ENCODE measurements around the gene CTDSP2.
"Not testable (repeated sequence)": the region's sequence is repeated elsewhere in the genome, so short reads cannot be mapped to it uniquely, and the experiment has no call there.

The CTDSP2 gene

GRCh38 chr12:57836442-57837375 is 9.8 kb downstream of the CTDSP2 start:
- no peak for DNase-seq (ENCODE audit: low read depth in 1 of 2, low spot score in 1 of 2)

DNA sequence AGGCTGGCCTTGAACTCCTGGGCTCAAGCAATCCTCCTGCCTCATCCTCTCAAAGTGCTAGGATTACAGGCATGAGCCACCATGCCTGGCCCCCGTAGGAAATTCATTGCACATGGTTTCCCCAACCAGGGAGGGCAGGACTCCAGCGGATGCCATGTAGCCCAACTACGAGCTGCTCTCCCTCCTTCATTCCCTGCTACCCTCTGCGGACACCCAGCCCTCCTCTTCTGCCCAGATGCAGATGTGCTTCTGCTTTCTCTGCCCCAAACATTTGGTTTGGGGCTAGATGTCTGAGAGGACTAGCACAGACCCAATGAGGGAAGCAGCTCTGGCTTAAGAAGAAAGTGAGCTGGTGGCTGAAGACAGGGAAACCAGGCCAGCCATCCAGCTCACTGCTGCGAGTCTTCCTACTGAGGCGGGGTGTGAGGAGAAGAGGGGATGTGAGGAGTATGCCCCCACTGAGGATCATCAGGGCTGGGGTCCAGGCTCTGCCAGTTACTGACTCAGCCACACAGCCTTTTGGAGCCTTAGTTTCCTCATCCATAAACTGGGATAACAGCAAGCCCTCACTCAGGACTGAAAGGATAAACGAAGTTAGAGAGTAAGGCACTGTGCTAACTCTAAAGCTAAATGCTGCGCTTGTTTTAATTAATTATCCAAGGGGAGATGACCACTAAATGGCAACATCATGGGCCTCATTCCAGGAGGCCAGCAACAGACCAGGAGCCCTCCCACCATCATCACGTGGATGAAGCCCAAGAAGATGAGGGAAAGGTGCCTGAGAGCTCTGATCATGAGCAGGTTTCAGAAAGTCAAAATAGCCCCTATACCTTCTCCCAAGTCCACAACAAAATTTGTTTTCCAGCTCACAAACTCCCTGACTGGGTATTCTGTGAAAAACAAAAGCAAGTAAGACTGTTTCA is 10.9 kb downstream of the CTDSP2 start:
- no peak for DNase-seq (ENCODE audit: low read depth in 1 of 2, low spot score in 1 of 2)

DNA sequence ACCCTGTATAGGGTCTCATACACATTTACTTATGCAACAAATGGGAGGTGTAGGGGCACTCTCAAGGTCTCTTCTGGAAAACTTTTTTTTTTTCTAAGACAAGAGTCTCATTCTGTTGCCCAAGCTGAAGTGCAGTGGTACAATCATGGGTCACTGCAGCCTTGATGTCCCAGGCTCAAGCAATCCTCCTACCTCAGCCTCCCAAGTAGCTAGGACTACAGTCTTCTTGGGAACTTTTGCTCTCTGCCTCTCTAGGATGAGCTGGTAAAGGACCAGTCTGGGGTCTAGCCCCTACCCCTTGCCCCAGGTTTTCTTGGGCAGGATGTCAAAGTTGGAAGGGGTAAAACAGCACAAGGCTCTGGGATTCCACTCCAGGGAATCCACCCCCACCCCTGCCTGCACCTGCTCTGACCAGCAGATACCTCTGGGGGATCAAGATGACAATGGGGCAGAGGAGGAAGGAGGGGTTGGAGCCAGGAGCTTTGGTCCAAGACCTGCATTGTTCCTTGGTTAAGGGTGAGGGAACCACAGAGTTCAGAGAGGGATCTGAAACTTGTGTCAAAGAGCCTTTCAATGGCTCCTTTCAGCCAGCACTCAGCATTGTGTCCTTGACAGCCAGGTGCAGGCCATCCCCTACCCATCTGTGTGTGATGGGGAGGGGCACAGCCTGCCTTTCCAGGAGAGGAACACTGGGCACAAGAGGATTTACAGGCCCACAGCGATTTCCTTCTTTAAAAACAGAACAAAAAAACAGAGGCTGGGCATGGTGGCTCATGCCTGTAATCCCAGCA is 12.2 kb downstream of the CTDSP2 start:
- DNase-seq (ENCODE audit: low read depth in 1 of 2, low spot score in 1 of 2): no peak

GRCh38 chr12:57833672-57834071 is 12.9 kb downstream of the CTDSP2 start:
- DNase-seq (ENCODE audit: low read depth in 1 of 2, low spot score in 1 of 2): no peak

GRCh38 chr12:57832966-57833365 is 13.6 kb downstream of the CTDSP2 start:
- DNase-seq (ENCODE audit: low read depth in 1 of 2, low spot score in 1 of 2): no peak

DNA sequence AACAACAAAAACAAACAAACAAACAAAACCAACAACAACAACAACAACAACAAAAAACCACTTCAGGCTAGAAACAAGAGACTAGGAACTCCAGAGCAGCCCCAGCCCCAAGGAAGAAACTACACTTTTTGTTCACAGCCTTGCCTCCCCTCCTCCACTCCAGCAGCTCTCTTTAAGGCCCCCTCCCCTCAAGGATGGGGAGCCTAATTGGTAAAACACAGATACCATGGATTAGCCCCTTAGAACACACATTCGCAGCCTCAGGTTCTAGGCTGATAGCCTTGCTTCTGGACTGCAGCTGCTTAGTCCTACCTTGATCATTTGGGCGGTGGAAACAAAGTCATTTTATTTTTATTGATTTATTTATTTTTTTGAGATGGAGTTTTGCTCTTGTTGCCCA is 16.1 kb downstream of the CTDSP2 start:
- no peak for DNase-seq (ENCODE audit: low read depth in 1 of 2, low spot score in 1 of 2)

- DNase-seq (ENCODE audit: low read depth in 1 of 2, low spot score in 1 of 2): no peak
Observed at GRCh38 chr12:57829025-57829777, 17.3 kb downstream of the CTDSP2 start.

DNA sequence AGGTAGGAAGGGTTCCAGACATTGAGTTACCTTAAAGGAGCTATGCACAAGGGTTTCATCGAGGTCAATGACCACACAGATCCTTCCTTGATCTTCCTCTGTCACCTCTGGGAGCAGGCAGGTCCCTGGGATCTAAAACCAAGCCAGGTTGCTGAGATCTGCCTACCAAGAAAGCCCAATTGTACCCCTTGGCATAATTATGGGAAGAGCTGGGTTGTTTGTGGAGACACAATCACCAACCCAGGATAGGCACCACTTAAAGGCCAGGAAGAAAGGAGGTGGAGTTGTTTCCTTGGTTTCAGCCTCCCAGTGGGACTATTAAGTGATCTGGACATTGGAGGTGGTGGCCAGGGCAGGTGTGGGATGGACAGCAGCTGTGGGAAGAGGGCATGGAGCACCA is 19.6 kb downstream of the CTDSP2 start:
- no peak for DNase-seq (ENCODE audit: low read depth in 1 of 2, low spot score in 1 of 2)

- no peak for DNase-seq (ENCODE audit: low read depth in 1 of 2, low spot score in 1 of 2)
Observed at GRCh38 chr12:57826400-57826799, 20.1 kb downstream of the CTDSP2 start.

- no peak for DNase-seq (ENCODE audit: low read depth in 1 of 2, low spot score in 1 of 2)
Observed at GRCh38 chr12:57825451-57825850, 21.1 kb downstream of the CTDSP2 start.

GRCh38 chr12:57823908-57824640 is 22.5 kb downstream of the CTDSP2 start:
- DNase-seq (ENCODE audit: low read depth in 1 of 2, low spot score in 1 of 2): no peak

DNA sequence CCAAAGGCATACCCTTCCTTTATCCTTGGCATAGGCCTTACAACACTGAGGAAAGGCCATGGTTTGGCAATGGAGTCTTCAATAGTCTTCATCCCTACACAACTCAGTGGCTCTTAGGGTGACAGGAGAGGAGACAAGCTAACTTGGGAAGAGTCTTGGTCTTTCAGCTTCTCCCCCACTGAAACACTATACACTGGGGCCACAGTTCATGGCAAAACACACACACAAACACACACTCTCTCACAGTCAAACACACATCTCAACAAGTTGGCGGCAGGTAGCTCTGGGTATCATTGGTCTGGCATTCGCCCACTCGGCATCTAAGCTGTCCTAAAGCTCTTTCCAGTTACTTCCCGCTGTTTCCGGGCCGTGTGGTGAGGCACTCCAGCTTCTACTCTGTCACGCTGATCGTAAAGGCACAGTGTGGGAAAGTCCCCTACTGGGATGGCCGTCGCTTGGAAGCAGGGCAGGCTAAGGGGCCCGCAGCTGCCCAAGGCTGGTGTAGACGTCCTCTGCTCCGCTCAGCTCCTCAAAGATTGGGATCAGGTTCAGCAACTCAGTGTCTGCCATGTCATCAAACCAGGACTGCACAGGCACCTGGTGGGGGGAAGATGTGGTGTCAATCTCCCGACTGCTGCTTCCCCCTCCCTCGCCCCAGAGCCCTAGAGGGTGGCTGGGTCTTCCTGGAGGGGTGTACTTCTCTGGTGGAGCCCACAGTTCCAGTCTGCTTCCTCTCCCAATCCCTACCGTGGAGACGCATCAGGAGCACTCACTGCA is 23.2 kb downstream of the CTDSP2 start:
- DNase-seq (ENCODE audit: low read depth in 1 of 2, low spot score in 1 of 2): no peak

- no peak for DNase-seq (ENCODE audit: low read depth in 1 of 2, low spot score in 1 of 2)
Observed at GRCh38 chr12:57822392-57823130, 24.0 kb downstream of the CTDSP2 start.

DNA sequence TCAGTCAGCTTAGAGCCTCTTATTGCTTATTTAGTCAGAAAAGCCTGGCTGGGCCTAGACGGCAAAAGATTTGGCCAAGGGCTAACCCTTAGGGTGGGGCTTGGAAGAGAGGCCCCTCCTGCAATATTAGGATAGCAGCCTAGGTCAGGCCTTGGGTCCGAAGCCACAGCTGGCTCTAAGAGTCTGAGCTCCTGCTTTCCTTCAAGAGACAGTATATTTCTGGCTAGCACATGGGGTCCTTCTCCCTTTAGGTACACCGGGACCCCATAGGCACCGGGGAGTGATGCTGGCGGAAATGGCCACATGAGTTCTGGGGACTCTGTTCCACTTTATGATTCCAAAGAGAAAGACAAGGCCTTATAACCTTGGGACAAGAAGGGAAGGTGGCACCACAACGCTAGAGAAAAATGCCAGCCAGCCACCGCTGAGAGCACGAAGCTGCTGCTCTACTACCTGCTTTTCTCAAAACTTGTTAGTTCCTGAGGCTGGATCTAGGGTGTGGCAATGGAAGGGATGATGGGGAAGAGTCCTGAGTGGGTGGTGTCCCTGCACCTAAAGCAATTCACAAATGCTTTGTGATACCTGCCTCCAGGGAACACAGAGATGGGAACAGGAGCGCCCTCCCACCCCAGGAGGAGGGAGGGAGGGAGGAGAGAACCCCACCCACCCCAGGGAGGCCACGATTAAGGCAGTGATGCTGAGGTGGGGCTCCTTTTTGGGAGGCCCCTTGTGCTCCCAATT is 24.9 kb downstream of the CTDSP2 start:
- no peak for DNase-seq (ENCODE audit: low read depth in 1 of 2, low spot score in 1 of 2)

- DNase-seq (ENCODE audit: low read depth in 1 of 2, low spot score in 1 of 2): not testable (repeated sequence)
Observed at GRCh38 chr12:57821015-57821414, 25.5 kb downstream of the CTDSP2 start.

DNA sequence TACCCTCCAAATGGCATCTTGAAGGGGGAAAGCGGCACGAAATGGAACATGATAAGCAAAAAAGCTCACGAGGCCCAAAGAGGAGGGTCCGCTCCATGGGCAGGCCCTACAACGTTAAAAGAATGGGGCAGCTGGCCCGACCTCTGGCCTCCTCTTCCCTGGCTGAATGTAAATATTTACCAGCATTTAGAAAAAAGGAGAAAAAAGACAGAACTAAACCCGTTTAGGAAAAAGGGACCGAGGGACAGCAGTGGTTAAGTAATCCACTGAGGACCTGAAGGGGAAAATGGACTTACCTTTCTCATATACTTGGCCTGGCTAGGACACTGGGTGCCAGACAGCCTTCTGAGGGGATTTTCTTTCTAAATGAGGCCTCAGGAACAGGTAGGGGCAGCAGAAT is 26.4 kb downstream of the CTDSP2 start:
- DNase-seq (ENCODE audit: low read depth in 1 of 2, low spot score in 1 of 2): not testable (repeated sequence)

DNA sequence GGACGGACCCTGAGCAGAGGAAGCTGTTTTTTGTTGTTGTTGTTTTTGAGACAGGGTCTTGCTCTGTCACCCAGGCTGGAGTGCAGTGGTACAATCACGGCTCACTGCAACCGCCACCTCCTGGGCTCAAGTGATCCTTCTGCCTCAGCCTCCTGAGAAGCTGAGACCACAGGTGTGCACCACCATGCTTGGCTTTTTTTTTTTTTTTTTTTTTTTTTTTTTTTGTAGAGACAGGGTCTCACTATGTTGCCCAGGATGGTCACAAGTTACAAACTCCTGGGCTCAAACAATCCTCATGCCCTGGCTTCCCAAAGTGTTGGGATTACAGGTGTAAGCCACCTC is 28.6 kb downstream of the CTDSP2 start:
- DNase-seq (ENCODE audit: low read depth in 1 of 2, low spot score in 1 of 2): not testable (repeated sequence)

Data from stimulated activated CD4-positive, alpha-beta T cell treated with anti-CD3 and anti-CD28 coated beads, Interleukin-15, amount 100 ng/mL, for 1 hour (primary cell).